GM11168 (cell line): ENCODE data around the gene CD74.

ENCODE experiments used
- in situ Hi-C: fragments of 300-500 bp; cut with MboI; formaldehyde crosslinking; loops from one replicate; pipeline ENCODE4 v1.12.0; 2022; ENCODE audit warnings: low sequenced_read_pairs; ENCODE audit not compliant: unreplicated experiment

The CD74 gene

DNA sequence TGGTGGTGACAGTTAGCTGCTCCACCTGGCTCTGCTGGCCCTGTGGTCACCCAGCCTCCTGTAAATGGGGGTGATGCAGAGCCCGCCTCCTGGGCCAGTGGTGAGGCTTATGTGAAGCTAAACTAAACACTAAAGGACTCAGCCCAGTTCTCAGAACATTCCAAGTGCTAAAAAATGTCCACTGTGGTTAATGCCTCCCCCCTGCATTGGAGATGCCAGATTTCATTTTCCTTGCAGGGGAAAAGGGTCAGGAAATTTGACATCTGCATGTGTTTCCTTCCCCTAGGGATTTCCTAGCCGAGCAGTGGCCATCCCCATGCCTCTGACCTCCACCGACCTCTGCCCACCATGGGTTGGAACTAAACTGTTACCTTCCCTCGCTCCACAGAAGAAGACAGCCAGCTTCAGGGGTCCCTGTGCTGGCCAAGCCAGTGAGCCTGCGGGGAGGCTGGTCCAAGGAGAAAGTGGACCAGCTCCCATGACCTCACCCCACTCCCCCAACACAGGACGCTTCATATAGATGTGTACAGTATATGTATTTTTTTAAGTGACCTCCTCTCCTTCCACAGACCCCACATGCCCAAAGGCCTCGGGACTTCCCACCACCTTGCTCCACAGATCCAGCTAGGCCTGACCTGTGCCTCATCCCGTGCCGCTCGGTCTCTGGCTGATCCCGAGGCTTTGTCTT lies 13.0 kb downstream of the CD74 start:
- in situ Hi-C loops, result no loop called here

DNA sequence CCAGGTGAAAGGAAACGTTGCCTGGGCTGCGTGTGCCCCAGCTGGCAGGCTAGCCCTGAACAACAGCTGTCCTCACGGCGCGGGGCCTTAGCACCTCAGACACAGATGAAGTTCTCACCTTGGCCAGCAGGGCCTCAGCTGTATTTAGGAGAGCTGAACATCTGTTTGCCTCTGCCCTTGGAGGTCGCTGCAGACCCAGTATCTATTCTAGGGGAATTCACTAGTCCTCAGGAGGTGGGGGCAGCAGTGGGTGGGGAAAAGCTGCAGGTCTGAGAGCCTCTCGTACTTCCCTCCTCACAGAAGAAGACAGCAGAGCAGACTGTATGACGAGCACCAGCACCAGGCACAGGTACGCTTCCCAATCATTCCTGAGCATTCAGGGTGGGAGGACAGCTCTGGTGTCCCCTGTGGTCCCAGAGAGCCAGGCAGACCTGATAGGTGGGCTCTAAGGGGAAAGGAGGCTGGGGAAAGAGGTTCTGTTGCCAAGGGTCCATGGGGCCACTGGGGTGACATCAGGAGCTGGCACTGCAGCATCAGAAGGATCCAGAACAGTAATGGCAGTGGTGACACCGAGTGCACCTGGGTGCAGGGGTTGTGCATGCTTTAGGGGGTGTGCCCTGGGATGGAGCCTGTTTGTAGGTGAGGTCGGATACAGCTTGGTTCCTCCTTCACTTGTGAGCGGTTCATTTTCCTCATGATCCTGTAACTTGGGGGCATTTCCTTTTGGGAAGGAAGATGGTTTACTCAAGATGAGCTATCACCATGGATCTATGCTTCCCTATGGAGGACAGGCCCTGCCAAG lies 13.8 kb downstream of the CD74 start:
- in situ Hi-C loops, result no loop called here

DNA sequence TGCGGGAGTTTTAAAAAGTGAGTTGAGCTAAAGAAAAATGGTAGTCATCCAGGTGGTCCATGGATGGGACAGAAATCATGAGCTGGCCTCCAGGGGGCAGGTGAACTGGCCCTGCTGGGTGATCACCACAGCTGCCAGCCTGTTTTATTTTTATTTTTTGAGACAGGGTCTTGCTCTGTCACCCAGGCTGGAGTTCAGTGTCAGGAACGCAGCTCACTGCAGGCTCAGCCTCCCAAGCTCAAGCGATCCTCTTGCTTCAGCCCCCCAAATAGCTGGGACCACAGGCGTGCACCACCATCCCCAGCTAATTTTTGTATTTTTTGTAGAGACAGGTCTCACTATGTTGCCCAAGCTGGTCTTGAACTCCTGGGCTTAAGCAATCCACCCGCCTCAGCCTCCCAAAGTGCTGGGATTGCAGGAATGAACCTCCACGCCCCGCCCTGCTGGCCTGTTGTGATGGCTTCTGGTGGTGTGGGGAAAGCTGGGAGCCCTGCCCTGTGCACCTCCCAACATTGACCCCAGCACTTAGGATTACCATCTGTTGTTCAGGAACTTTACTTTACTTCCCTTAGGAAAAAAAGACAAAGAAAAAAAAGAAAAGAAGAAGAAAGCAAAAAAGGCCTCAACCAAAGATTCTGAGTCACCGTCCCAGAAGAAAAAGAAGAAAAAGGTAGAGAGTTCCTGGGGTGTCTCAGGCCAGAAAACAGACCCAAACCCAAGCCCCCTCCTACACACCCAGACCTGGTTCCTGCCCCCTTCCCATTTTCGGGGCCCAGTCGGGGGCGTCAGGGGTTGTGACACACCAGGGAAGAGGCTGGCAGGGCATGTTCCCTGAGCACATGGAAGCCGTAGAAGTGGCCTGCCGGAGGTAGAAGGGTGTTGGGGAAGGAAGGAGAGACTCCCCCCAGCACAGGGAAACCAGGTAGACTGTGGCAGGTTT lies 14.7 kb downstream of the CD74 start:
- in situ Hi-C loops, result no loop called here

DNA sequence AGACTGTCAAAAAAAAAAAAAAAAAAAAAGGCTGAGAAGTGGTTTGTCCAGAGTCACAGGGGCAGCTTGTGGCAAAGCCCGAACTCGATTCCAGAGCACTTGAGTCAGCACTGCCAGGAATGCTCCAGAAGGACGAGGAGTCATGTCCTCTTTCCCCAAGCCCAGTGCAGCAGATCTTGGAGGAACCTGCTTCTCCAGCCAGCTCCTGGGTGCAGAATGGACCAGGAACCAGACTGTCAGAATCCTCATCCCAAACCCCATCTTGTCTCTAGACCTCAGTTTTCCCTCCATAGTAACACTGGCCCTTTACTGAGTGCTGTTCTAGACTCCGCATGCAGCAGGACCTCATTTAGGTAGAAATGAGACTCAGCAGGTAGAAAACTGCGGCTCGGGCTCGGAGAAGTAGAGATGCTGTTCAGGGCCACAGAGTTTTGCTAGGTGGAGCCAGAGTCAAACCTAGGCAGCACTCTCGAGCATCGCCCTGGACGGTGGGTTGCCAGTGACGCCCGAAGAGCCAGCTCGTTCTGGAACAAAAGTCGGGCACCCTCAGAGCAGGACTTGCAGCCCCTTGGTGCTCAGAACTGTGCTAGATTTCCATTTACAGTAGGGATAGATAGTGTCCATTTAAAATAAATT lies 15.4 kb downstream of the CD74 start:
- in situ Hi-C loops, result no loop called here

DNA sequence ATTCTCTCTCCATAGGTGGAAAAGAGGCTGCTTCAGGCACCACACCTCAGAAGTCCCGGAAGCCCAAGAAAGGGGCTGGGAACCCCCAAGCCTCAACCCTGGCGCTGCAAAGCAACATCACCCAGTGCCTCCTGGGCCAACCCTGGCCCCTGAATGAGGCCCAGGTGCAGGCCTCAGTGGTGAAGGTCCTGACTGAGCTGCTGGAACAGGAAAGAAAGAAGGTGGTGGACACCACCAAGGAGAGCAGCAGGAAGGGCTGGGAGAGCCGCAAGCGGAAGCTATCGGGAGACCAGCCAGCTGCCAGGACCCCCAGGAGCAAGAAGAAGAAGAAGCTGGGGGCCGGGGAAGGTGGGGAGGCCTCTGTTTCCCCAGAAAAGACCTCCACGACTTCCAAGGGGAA lies 16.4 kb downstream of the CD74 start:
- in situ Hi-C loops, result no loop called here

DNA sequence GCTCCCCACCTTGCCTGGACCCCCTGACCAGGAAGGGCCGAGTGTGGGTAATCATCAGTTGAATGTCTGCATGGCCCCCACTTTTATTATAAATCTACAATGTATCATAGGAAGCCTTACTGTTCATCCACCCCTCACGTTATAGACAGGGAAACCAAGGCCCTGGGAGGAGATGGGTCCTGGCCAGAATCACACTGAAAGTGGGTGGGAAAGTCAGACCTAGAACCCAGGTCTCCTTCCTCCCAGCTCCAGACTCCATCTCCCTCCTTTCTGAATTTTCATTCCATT lies 17.1 kb downstream of the CD74 start:
- in situ Hi-C loops, result no loop called here

DNA sequence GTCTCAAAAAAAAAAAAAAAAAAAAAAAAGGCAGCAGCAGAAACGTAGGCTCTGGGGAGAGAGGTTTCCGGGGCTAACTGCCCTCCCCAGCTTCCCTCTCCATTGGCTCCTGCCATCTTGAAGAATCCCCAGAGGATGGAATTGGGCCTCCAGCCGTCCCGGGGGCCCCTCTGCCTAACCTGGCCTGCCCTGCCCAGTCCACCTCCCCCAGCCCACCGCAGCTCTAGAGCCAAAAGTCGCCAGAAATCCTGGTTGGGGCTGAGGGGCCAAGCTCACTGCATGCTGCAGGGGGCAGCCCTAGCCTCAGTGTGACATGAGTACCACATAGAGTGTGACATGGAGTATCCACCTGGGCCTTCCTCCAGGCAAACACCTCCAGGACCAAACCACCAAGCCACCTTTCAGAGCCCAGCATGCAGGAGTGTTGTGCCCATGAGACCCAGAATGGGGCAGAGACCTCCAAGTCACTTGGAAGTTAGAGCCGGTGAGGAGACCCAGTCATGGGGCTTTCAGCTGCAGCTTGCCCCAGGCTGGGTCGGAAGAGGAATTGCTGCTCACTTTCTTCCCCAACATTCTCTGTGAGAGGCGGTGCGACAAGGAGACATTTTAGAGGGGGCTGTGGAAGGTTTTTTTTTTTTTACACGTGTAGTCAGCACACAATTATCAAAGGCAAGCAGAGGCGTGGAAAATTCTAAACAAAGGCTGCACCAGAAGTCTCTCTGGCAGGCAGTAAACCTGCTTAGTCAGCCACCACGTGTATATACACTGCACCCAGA lies 17.6 kb downstream of the CD74 start:
- in situ Hi-C loops, result no loop called here

DNA sequence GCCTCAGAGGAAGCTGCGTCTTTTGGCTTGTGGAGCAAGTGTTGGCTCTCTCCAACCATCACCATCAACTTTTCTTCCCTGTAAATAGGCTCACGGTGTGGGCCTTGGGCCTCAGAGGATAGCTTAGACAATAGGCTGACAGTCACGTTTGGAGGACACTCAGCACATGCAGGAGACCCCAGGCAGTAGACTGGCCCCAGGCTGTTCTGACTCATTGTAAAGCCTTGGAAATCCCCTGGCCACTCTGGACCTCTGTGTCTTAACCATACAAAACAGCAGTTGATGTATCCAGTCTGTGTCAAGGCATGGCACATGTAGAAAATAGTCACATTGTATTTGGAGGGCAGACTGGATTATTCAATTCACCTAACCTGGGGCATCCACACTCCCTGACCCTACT lies 18.6 kb downstream of the CD74 start:
- in situ Hi-C loops, result no loop called here

DNA sequence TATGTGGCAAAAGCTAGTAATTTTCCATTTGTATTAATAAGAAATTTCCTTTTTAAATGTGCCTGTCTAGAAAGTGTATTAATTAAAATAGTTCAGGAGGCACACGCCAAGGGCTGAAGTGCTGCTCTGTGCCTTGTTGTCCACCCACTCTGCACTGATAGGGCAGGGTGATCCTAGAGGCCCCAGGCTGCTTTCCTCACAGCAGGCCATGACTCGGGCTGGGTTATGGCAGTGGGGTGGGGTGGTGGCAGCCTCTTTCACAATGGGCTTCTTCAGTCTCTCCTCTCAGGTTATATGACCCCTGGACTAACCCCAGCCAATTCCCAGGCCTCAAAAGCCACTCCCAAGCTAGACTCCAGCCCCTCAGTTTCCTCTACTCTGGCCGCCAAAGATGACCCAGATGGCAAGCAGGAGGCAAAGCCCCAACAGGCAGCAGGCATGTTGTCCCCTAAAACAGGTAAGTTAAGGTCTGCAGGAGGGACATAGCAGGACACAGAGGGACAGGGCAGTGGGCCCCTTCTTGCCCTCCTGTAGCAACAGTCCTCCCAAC lies 19.5 kb downstream of the CD74 start:
- in situ Hi-C loops, result no loop called here

DNA sequence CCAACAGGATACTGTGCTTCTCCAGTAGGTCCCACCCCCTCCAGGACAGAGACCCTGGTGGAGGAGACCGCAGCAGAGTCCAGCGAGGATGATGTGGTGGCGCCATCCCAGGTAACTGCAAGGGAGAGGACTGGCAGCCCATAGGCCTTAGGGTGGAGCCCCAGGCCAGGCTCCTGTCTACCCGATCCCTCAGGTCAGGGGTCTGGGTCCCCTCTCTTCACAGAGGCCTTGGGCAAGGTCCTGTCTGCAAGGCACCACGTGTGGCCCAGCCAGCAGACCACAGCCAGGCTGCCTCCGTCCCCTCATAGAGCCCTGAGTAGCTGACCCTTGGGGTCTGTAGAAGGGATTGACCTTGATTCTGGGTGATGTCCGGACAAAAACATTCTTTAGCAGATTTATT lies 20.0 kb downstream of the CD74 start:
- in situ Hi-C loops, result no loop called here

DNA sequence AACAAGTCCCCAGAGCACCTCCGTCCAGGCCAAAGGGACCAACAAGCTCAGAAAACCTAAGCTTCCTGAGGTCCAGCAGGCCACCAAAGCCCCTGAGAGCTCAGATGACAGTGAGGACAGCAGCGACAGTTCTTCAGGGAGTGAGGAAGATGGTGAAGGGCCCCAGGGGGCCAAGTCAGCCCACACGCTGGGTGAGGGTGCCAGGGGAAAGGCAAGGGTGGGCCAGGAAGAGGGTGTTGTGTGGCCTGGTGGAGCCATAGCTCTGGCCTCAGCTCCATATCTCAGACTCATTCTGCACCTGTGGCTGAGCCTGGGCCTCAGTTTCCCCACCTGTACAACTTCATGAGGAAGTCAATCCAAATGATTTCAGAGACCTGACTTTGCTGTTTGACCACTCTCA lies 20.7 kb downstream of the CD74 start:
- in situ Hi-C loops, result no loop called here

DNA sequence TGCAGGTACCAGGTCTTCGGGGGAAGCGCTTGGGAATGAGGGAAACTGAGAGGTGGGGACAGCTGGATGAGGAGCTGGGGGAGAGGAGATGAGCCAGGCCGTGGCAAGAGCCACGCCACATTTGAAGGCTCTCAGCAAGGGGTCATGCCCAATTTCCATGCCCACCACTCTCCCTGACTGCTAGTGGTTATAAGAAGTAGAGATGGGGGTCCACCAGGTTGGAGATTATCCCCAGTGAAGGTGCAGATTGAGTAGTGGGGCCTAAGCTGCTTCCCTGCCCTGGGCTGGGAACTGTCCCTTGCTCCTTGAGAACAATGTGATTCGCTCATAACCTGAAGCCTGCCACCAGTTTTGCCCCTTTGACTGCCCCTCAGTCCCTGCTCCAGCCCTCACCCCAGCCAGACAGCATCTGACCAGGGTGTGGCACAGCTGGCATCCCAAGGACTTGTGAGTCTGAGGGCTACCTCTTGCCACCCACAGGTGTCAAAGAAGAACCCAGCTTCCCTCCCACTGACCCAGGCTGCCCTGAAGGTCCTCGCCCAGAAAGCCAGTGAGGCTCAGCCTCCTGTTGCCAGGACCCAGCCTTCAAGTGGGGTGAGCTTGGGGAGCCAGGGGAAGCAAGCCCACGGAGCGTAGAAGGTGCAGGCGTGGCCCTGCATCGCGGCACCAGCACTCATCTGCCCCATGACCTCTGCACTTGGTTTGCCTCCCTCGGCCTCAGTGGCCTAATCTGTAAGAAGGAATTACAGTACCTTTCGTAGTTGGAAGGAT lies 21.5 kb downstream of the CD74 start:
- in situ Hi-C loops, result no loop called here

DNA sequence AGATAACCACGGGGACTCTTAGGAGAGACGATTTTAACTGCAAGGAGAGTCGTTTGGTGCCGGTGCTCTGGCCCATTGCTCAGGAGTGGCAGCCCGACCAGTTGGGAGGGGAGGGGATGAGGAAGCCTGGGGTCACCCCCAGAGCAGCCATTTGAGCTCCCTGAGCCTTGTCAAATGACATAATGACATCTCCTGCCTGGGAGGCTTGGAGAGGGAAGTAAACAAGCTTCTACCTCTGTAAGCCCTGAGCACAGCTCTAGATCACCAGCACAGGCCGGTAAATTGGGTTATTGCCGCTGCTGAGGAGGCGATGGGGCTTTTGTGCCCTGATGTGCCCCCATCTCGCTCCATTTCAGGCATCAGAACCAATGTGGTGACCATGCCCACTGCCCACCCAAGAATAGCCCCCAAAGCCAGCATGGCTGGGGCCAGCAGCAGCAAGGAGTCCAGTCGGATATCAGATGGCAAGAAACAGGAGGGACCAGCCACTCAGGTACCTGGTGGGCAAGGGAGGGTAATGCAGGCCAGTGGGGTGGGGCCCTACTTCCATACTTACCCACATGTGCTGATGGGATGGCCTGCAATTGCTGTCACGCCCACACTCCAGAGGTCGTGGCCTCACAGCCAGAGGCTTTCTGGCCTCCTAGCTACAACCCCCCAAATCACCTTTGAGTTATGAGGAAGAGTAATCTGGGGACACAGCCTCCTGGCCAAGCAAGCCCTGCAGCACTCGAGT lies 23.0 kb downstream of the CD74 start:
- in situ Hi-C loops, result no loop called here

DNA sequence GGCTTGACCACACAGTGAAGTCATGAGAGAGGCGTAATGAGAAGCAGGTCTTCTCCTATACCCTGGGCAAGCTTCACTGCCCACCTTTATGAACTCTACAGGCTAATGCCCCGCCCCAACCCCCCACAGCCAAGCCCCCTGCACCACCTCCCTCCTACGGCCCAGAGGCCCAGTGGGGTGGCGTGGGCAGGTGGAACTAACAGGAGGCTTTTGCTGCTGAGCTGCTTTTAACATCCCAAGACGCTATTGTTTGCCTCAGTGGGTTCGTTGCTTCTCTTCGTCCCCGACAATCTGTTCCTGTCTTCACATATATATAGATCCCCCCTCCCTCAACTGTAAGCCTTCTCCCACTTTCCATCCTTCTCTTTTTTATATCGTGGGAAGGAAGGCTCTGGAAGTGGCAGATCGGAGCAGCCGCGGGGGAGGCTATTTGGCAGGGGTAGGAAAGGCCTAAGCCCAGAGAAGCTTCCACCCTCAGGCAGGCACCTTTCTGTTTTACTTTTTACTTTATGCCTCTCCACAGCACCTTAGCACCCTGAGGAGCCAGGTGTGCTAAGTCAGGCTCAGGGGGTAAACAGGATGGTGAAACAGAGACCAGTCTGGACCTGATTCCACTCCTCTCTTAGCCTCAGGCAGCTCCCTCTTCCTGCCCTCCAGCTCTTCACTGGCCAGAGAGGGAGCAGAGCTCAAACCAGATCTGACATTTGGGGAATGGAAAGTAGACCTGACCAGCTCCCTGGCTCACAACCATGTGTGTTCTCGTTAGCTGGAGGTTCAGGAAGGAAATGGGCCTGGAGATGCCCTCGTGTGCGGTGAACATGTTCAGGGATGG lies 26.5 kb downstream of the CD74 start:
- in situ Hi-C loops, result no loop called here

DNA sequence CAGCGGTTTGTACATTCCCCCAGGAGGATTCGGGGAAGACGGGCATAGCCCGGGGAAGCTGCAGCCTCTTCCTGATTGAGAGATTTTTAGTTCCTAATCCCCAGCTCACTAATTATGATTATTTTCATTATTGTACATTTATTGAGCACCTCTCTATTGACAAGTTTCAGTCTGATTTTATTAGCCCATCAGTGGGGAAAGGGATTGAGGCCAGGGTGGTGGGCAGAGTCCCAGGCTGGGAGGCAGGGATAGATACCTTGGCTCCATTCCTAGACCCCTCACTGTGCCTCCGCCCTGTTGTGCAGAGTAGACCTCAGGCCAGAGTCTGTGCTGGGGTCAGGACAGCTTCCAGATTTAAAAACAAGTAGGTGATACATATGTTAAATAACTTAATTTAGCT lies 28.0 kb downstream of the CD74 start:
- in situ Hi-C loops, result no loop called here

DNA sequence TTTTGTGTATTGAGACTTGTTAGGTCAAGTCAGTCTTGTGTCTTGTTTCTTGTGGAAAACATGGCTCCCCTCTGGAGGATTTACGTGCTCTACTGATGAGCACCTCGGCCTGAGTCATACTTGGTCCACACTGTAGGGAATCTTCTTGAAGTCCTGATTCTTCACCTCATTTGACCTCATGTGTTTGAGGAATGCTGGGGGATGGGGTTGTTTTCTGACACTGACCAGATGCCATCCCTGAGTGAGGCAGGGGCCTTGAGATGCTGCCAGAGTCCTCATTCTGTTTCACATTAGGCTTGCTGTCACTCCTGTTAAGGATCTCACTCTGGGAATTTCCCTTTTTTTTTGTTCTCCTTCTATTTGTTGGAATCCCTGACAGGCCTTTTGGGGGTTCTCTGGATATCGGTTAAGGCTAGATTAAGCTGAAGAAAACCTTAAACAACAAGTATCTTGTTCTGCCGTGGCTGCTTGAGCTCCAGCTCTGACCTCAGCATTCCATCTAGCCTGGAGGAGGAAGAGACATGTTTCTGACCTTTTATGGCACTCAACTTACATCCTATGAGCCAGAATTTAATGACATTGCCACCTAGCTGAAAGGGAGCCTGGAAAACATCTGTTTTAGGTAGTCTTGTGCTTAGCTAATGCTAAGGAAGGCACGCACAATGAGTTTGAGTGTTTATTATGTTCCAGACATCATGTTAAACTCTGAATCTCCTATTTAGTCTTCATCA lies 34.6 kb downstream of the CD74 start:
- in situ Hi-C loops, result no loop called here
